ENCODE measurements around the gene UBC.

The UBC gene

GRCh38 chr12:124863416-124864325 lies 50.8 kb downstream of the UBC start, which contains the start of gene SCARB1:
Gene SCARB1 (minus strand): TSS chr12:124863864. CDS start chr12:124863720, 144 bp downstream.
- DNase-seq, result peak; percentile 12 to 88 (median 66)

DNA sequence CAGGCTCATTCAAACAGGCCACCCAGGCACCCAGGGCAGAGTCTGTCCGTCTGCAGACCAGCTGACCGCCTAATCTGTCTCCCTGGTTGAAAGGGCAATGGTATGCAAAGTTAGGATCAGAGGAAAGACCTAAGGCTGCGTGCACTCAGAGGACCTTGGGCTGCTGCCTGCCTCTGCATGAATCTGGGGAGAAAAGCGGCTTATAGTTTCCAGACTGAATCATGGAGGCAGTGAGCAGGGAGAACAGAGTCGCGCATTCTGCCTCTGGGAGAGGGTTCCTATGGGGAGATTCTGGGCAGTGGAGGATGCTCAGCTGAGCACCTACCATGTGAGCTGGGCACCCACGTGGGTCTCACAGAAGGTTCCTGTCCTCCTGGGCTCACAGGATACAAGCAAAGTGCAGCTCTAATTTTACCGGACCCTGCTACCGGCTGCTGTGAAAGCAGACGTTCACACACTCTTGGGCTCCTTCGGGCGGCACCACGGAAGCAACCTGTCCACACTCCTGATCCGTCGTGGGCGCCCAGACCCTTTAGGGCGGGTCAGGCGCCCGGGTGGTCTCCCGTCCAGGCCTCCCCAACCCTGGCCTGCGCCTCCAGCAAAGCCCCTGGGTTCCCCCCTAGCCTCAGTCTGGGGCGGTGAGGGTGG lies 51.6 kb downstream of the UBC start:
- DNase-seq, result peak in 12 of 14 donors; percentile 31 to 68 (median 52)

- peak in 4 of 14 donors; percentile 11 to 67 (median 40) for DNase-seq
Observed at GRCh38 chr12:124861898-124862676, 52.4 kb downstream of the UBC start.
